GM23248 (cell line): ENCODE results near the gene CHCHD1. TPM values are rescaled to one million over a fixed set of nuclear protein-coding genes. Genes with fewer than 3 reads are reported as not detected.
A peak's percentile ranks its signal among the peaks of the same experiment; 100 is the strongest.
"Not testable (repeated sequence)": the region's sequence is repeated elsewhere in the genome, so short reads cannot be mapped to it uniquely, and the experiment has no call there.

Experiments
- DNase-seq: peaks from one replicate; pipeline ENCODE4 v3.0.0-alpha.2; 2015
- H2AFZ ChIP-seq: fragments of 200-600 bp; sonication (generic); 2 replicates; pipeline ENCODE4 v1.6.1; 2016; ENCODE audit warnings: antibody characterized with exemption
- H3F3A ChIP-seq: fragments of 200-600 bp; sonication (generic); 2 replicates; pipeline ENCODE4 v1.6.1; 2016; ENCODE audit warnings: mild to moderate bottlenecking, antibody characterized with exemption, mixed run types; ENCODE audit not compliant: insufficient read depth
- H3K27ac ChIP-seq: fragments of 200-600 bp; sonication (generic); 2 replicates; pipeline ENCODE4 v1.5.1; 2016; ENCODE audit warnings: mild to moderate bottlenecking
- H3K27me3 ChIP-seq: fragments of 200-600 bp; sonication (generic); replicated peaks from 2 replicates; pipeline ENCODE4 v1.6.1; 2016; ENCODE audit warnings: mild to moderate bottlenecking; ENCODE audit not compliant: insufficient read depth
- H3K36me3 ChIP-seq: fragments of 200-600 bp; sonication (generic); 2 replicates; pipeline ENCODE4 v1.6.1; 2016; ENCODE audit warnings: low read depth, mild to moderate bottlenecking
- H3K4me1 ChIP-seq: fragments of 200-600 bp; sonication (generic); 2 replicates; pipeline ENCODE4 v1.6.1; 2016; ENCODE audit warnings: mild to moderate bottlenecking; ENCODE audit not compliant: insufficient read depth
- H3K4me2 ChIP-seq: fragments of 200-600 bp; sonication (generic); one replicate; pipeline ENCODE4 v1.6.1; 2016; ENCODE audit warnings: mild to moderate bottlenecking; ENCODE audit not compliant: unreplicated experiment
- H3K4me3 ChIP-seq: fragments of 200-600 bp; sonication (generic); 2 replicates; pipeline ENCODE4 v1.5.1; 2016; ENCODE audit warnings: mild to moderate bottlenecking
- H3K79me2 ChIP-seq: fragments of 200-600 bp; sonication (generic); 2 replicates; pipeline ENCODE4 v1.6.1; 2016; ENCODE audit warnings: mild to moderate bottlenecking; ENCODE audit not compliant: insufficient read depth
- H3K9ac ChIP-seq: fragments of 200-600 bp; sonication (generic); 2 replicates; pipeline ENCODE4 v1.6.1; 2016; ENCODE audit warnings: mild to moderate bottlenecking
- H3K9me2 ChIP-seq: fragments of 200-600 bp; sonication (generic); 2 replicates; pipeline ENCODE4 v1.6.1; 2016; ENCODE audit warnings: mixed run types, mild to moderate bottlenecking, moderate library complexity; ENCODE audit not compliant: insufficient read depth
- H3K9me3 ChIP-seq: fragments of 200-600 bp; sonication (generic); one replicate; pipeline ENCODE4 v1.6.1; 2017; ENCODE audit warnings: low read depth
- H4K20me1 ChIP-seq: fragments of 200-600 bp; sonication (generic); 2 replicates; pipeline ENCODE4 v1.6.0; 2016; ENCODE audit not compliant: insufficient read depth
- EZH2 ChIP-seq: fragments of 200-600 bp; sonication (generic); IDR thresholded peaks from 2 replicates; pipeline ENCODE4 v1.6.1; 2018; ENCODE audit warnings: antibody characterized with exemption, mild to moderate bottlenecking; ENCODE audit not compliant: insufficient read depth, poor library complexity, severe bottlenecking
- EZH2phosphoT487 ChIP-seq: fragments of 200-600 bp; sonication (generic); IDR thresholded peaks from 2 replicates; pipeline ENCODE4 v1.6.1; 2018; ENCODE audit warnings: antibody characterized with exemption, moderate library complexity, mild to moderate bottlenecking, low read depth; ENCODE audit not compliant: insufficient read depth
- WGBS, 2 experiments: methylation state at CpG; one replicate each; pipeline ENCODE4 v1.1.6; 2015 to 2017; ENCODE audit warnings: low lambda C conversion rate in 2 of 2, low coverage in 1 of 2; ENCODE audit errors: missing lambda C conversion rate in 2 of 2; 5-methylcytosine and 5-hydroxymethylcytosine counted together
- in situ Hi-C: fragments of 300-500 bp; cut with MboI; formaldehyde crosslinking; loops from 2 replicates; pipeline ENCODE4 v1.15.0; 2020
- polyA plus RNA-seq: library from polyadenylated mRNA; unstranded; fragments of >200 nt; fragmentation: Nextera tagmentation; extraction: Ambion mirVana; gene quantifications from 2 replicates; pipeline ENCODE4 v1.2.1, GENCODE V29; 2016
- total RNA-seq: library from RNA; depleted of rRNA; stranded (reverse); fragments of >200 nt; shearing (Covaris generic); gene quantifications from 2 replicates; pipeline ENCODE4 v1.2.3, GENCODE V29; 2014

The CHCHD1 gene
- total and polyA plus RNA-seq, 2 experiments from 2014 or later, result 23.1 to 73.0 TPM

DNA sequence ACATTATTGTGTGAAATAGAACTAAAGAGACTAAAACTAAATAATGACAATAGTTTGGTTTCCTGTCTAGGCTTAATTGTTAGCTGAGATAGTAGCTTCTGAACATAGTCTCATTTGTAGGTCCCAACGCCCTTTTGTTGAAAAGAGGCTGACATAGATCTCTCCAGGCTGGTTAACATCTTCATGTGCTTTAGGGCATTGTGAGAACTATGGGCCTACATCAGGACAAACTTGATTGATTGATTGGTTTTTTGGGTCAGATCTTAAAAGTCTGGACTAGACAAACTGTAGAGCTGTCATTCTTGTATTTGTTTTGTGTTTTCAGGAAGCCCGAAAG lies 869 bp downstream of the CHCHD1 start:
- H3K27me3 ChIP-seq, result no peaks in the 10 kb centered on the region
- in situ Hi-C loops, result no loop called here
- no peak for DNase-seq

GRCh38 chr10:73785211-73785720 lies 3.4 kb downstream of the CHCHD1 start, which contains the start of gene ZSWIM8:
TSS of gene ZSWIM8 (plus strand) at chr10:73785606. CDS start at chr10:73785879, 273 bp downstream.
- Histone ChIP-seq H3K9me3 (no peaks in the 10 kb centered on the region), H3K4me3 (peak within 1 kb of the TSS; percentile 80), H3K27me3 (no peaks in the 10 kb centered on the region), H3K36me3 (peaks cover 8% of the 10 kb centered on the region; the same call in 1 of the 2 replicates), H3K9ac (peak within 1 kb of the TSS; percentile 89), H3K9me2 (no peaks in the 10 kb centered on the region), H2AFZ (peak within 1 kb of the TSS; percentile 84), H3K27ac (peak within 1 kb of the TSS; percentile 70), H3K79me2 (peaks cover 93% of the 10 kb centered on the region), H3K4me2 (peak within 1 kb of the TSS; percentile 79), H3K4me1 (peaks cover 28% of the 10 kb centered on the region), H4K20me1 (peaks cover 7% of the 10 kb centered on the region), H3F3A (peaks cover 25% of the 10 kb centered on the region)
- in situ Hi-C loops, result no loop called here
- DNase-seq, result peak; percentile 97
- no peak for TF ChIP-seq EZH2phosphoT487
- WGBS, 2 experiments, result 1% methylated on average over 27 to 36 of the region's 36 CpGs

More for the DNA sequence above, 869 bp downstream of the CHCHD1 start:
- Histone ChIP-seq H3K4me1 (peaks cover 28% of the 10 kb centered on the region), H3K9me3 (no peaks in the 10 kb centered on the region), H3F3A (peaks cover 34% of the 10 kb centered on the region), H3K79me2 (peaks cover 93% of the 10 kb centered on the region), H3K27ac (peak overlapping the region; percentile 72; the same call in 1 of the 2 replicates), H3K4me2 (peak overlapping the region; percentile 99), H3K36me3 (peaks cover 10% of the 10 kb centered on the region), H3K4me3 (peak overlapping the region; percentile 83), H3K9me2 (no peaks in the 10 kb centered on the region), H4K20me1 (no peaks in the 10 kb centered on the region; the same call in 1 of the 2 replicates), H3K9ac (peak overlapping the region; percentile 87), H2AFZ (peak overlapping the region; percentile 86)
- TF ChIP-seq EZH2 (no peak), EZH2phosphoT487 (no peak)
- WGBS, 2 experiments, result 41 to 42% methylated on average over 2 of the region's 2 CpGs

DNA sequence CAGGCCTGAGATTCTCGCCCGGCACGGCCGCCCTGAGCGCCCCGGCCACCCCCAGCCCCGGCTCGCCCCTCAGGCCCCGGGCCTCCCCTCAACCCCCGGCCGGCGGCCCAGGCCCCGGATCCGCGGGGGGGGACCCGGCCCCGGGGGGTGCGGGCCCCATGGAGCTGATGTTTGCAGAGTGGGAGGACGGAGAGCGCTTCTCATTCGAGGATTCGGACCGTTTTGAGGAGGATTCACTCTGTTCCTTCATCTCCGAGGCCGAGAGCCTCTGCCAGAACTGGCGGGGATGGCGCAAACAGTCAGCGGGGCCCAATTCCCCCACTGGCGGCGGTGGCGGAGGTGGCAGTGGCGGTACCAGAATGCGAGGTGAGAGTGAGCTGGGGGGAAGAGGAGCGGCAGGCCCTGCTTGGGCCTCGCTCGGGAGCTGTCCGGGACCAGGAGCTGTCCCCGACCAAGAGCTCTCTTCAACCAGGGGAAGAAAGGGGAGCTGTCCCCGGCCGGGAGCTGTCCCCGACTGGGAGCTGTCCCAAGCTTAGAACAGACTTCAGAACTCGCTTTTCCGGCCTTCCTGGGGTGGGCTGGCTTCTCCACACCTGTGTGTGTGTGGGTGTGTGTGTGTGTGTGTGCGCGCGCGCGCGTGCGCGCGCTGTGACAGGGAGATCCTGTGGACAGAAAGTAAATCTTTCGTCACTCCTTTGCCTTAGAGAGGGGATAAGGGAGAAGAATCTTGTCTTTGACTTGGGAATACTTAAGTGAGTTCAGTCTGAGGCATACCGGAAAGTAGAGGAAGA lies 4.1 kb downstream of the CHCHD1 start:
- TF ChIP-seq EZH2phosphoT487, result no peak
- no peak for TF ChIP-seq EZH2
- peak overlapping the region; percentile 70 for H3K27ac ChIP-seq
- peaks cover 7% of the 10 kb centered on the region for H4K20me1 ChIP-seq

GRCh38 chr10:73786512-73786885 lies 4.7 kb downstream of the CHCHD1 start:
- Histone ChIP-seq H3K9ac (peak overlapping the region; percentile 89), H3K27me3 (no peaks in the 10 kb centered on the region), H4K20me1 (peaks cover 7% of the 10 kb centered on the region), H3K4me2 (peak overlapping the region; percentile 79), H3F3A (peaks cover 19% of the 10 kb centered on the region), H3K36me3 (peaks cover 14% of the 10 kb centered on the region; the same call in 1 of the 2 replicates), H3K27ac (peak overlapping the region; percentile 70), H2AFZ (no peak overlapping the region), H3K9me2 (no peaks in the 10 kb centered on the region), H3K79me2 (peaks cover 84% of the 10 kb centered on the region), H3K4me1 (peaks cover 20% of the 10 kb centered on the region), H3K4me3 (peak overlapping the region; percentile 80), H3K9me3 (no peaks in the 10 kb centered on the region)
- no peak for DNase-seq
- WGBS, 2 experiments, result 2 to 7% methylated on average over 2 of the region's 2 CpGs
- in situ Hi-C loops, result no loop called here
- TF ChIP-seq EZH2 (no peak), EZH2phosphoT487 (no peak)

More for the DNA sequence above, 4.1 kb downstream of the CHCHD1 start:
- Histone ChIP-seq H3F3A (peaks cover 22% of the 10 kb centered on the region), H3K79me2 (peaks cover 90% of the 10 kb centered on the region), H3K36me3 (peaks cover 12% of the 10 kb centered on the region; the same call in 1 of the 2 replicates), H3K4me3 (peak overlapping the region; percentile 80), H3K4me1 (peaks cover 21% of the 10 kb centered on the region), H2AFZ (peak overlapping the region; percentile 84), H3K9me3 (no peaks in the 10 kb centered on the region), H3K9ac (peak overlapping the region; percentile 89), H3K4me2 (peak overlapping the region; percentile 79), H3K9me2 (no peaks in the 10 kb centered on the region), H3K27me3 (no peaks in the 10 kb centered on the region)
- peak; percentile 82 for DNase-seq
- in situ Hi-C loops, result no loop called here
- WGBS, 2 experiments, result 0 to 1% methylated on average over 36 to 54 of the region's 54 CpGs

- H3K27ac ChIP-seq, H3K27me3 ChIP-seq, H3K9me3 ChIP-seq, H2AFZ ChIP-seq, H3K9me2 ChIP-seq, H4K20me1 ChIP-seq, in situ Hi-C loops, DNase-seq: not testable (repeated sequence)
- peaks cover 19% of the 10 kb centered on the region for H3F3A ChIP-seq
- peak overlapping the region; percentile 89 for H3K9ac ChIP-seq
- peaks cover 77% of the 10 kb centered on the region for H3K79me2 ChIP-seq
- H3K4me3 ChIP-seq, result peak overlapping the region; percentile 80
- peaks cover 20% of the 10 kb centered on the region for H3K4me1 ChIP-seq
- peak overlapping the region; percentile 79 for H3K4me2 ChIP-seq
- peaks cover 19% of the 10 kb centered on the region; the same call in 1 of the 2 replicates for H3K36me3 ChIP-seq
- WGBS, 2 experiments, result 83% methylated on average over 21 of the region's 21 CpGs
Measured at GRCh38 chr10:73787031-73787800, 5.4 kb downstream of the CHCHD1 start.
